Endothelial cell (in vitro differentiated cells): ENCODE results near the gene VLDLR. TPM values are rescaled to one million over a fixed set of nuclear protein-coding genes. Genes with fewer than 3 reads are reported as not detected.

ENCODE experiments used
- DNase-seq: peaks from one replicate; pipeline ENCODE4 v3.0.0; 2021; ENCODE audit warnings: low spot score
- H3K27ac Mint-ChIP-seq: one replicate; pipeline ENCODE4 v1.8.0; 2021; ENCODE audit warnings: mixed read lengths, inconsistent platforms; ENCODE audit not compliant: unreplicated experiment
- H3K27me3 Mint-ChIP-seq: one replicate; pipeline ENCODE4 v1.8.0; 2021; ENCODE audit warnings: mild to moderate bottlenecking, moderate library complexity, mixed read lengths, inconsistent platforms; ENCODE audit not compliant: unreplicated experiment
- H3K36me3 Mint-ChIP-seq: one replicate; pipeline ENCODE4 v1.8.0; 2021; ENCODE audit warnings: mild to moderate bottlenecking, low read depth, mixed read lengths, inconsistent platforms; ENCODE audit not compliant: unreplicated experiment
- H3K4me1 Mint-ChIP-seq: one replicate; pipeline ENCODE4 v1.8.0; 2021; ENCODE audit warnings: mild to moderate bottlenecking, mixed read lengths, inconsistent platforms; ENCODE audit not compliant: unreplicated experiment
- H3K4me3 Mint-ChIP-seq: one replicate; pipeline ENCODE4 v1.8.0; 2021; ENCODE audit warnings: mild to moderate bottlenecking, mixed read lengths, inconsistent platforms; ENCODE audit not compliant: unreplicated experiment
- H3K9me3 Mint-ChIP-seq: one replicate; pipeline ENCODE4 v1.8.0; 2021; ENCODE audit warnings: mixed read lengths, inconsistent platforms; ENCODE audit not compliant: unreplicated experiment
- total RNA-seq: library from RNA; stranded (reverse); fragmentation: NEBNext Ultra II Directional; extraction: Animal tissue kit (Norgen Biotek cat#: 25700); gene quantifications from one replicate; pipeline ENCODE4 v1.2.1, GENCODE V29; 2021; ENCODE audit not compliant: unreplicated experiment
- TF ChIP-seq, protein P1 (sequence below): fragments of 200-600 bp; sonication (generic); IDR thresholded peaks from one replicate; pipeline ENCODE4 v1.5.0; 2021; ENCODE audit warnings: antibody characterized with exemption; ENCODE audit not compliant: unreplicated experiment

VLDLR gene
- total RNA-seq, 1 donor from 2014 or later, result 4.4 TPM

DNA sequence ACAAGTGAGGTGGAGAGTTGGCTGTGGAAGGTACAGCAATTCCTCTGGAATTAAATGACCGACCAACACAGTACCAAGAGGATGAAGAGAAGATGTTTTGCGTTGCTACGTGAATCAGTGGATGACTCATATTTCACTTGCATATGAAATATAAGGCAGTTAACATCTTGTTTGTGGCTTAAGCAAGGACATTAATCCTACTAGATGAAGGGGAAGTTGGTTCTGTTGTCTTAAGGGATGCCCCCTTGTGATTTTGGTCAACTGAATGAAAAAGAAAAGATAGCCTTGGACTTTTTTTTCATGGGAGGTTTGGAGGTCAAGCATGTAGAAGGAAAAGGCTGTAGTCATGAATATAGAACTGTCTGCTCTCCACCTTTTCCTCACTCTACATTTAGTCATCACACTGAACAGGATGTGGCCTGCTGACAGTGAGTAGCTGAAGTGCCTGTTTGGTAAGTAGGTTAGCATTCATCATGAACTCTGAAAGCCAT, 33.9 kb downstream of the VLDLR start:
- Mint-ChIP-seq H3K4me3 (no peak overlapping the region), H3K27me3 (no peaks in the 10 kb centered on the region), H3K9me3 (no peaks in the 10 kb centered on the region), H3K27ac (no peak overlapping the region), H3K4me1 (no peaks in the 10 kb centered on the region), H3K36me3 (no peaks in the 10 kb centered on the region)
- no peak for DNase-seq
- TF ChIP-seq, protein P1, sequence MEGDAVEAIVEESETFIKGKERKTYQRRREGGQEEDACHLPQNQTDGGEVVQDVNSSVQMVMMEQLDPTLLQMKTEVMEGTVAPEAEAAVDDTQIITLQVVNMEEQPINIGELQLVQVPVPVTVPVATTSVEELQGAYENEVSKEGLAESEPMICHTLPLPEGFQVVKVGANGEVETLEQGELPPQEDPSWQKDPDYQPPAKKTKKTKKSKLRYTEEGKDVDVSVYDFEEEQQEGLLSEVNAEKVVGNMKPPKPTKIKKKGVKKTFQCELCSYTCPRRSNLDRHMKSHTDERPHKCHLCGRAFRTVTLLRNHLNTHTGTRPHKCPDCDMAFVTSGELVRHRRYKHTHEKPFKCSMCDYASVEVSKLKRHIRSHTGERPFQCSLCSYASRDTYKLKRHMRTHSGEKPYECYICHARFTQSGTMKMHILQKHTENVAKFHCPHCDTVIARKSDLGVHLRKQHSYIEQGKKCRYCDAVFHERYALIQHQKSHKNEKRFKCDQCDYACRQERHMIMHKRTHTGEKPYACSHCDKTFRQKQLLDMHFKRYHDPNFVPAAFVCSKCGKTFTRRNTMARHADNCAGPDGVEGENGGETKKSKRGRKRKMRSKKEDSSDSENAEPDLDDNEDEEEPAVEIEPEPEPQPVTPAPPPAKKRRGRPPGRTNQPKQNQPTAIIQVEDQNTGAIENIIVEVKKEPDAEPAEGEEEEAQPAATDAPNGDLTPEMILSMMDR, result no peak

DNA sequence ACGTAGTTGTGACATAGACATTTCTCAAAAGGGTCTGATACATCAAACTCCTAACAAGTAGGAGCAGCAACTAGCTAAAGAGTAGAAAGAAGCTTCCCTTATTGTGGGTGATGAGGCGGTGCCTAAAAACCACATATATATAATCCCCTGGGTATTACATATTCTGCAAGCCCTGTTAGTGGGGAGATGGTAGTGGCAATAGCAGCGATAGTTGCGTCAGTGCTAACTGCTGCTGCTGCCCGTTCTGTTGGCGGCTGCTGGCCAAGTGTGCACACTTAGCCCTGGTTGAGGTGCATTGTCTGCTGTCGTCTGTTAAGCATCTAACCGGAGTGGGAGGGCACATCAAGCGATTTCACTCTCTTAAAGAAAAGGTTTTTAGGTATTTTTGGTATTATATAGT, 35.8 kb downstream of the VLDLR start:
- DNase-seq, result no peak
- H3K36me3 Mint-ChIP-seq, result no peaks in the 10 kb centered on the region
- no peaks in the 10 kb centered on the region for H3K9me3 Mint-ChIP-seq
- H3K27ac Mint-ChIP-seq, result no peak overlapping the region
- H3K27me3 Mint-ChIP-seq, result peaks cover 1% of the 10 kb centered on the region
- TF ChIP-seq, protein P1, result no peak
- H3K4me3 Mint-ChIP-seq, result no peak overlapping the region
- H3K4me1 Mint-ChIP-seq, result no peaks in the 10 kb centered on the region

DNA sequence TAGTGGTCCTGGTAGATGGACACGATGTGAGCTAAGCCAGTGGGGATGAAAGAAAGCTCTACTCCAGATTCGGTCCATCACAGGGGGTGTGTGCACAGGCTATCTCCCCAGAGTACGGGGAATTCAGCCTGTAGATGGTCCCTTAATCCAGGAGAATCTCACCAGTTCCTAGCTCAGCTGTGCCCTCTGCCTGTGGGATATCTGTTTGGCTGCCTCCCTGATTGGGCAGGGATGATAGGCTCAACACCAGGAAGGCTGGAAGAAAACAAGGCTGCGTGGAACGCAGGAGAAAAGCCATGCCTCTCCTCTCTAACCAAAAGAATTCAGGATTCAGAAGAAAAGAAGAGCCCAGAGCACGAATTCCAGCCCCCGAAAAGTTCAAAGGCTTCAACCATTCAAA, 40.9 kb downstream of the VLDLR start:
- TF ChIP-seq, protein P1, result no peak
- Mint-ChIP-seq H3K27me3 (peaks cover 1% of the 10 kb centered on the region), H3K9me3 (no peaks in the 10 kb centered on the region), H3K4me1 (peaks cover 5% of the 10 kb centered on the region), H3K4me3 (no peak overlapping the region), H3K36me3 (peaks cover 7% of the 10 kb centered on the region), H3K27ac (no peak overlapping the region)
- peak; percentile 6 for DNase-seq

DNA sequence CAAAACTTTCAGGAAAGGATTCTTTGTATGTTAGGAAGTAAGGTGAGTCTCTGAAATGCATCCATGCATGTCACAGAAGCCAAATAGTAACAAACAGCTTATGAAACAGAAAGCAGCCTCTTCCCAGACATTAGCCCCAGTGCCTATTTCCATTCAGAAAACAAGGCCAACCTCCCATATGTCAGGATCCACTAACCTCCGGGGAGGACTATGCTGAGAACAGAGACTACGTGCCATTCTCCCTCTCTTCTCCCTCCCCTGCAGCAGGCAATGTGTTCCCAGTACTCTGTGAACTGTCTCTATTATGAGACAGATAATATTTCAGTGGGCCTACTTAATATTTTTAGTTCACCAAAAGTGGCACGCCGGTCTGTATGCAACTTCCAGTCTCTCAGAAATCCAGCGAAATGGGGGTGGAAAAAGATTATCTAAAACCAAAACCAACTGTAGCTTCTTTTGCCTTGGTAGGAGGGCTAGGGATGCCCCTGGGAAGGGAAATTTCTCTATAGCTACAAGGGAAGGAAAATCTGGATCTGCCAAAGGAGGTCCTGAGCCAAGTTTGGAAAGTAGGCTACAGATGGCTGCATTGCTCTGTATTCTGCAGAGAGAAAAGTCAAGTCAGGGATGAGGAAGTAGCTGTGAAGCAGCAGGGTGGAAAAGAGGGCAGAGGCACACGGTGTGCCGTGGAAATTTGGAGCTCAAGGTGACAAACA, 42.0 kb downstream of the VLDLR start:
- Mint-ChIP-seq H3K27ac (no peak overlapping the region), H3K4me1 (peaks cover 5% of the 10 kb centered on the region), H3K27me3 (peaks cover 1% of the 10 kb centered on the region), H3K36me3 (peaks cover 7% of the 10 kb centered on the region), H3K4me3 (no peak overlapping the region), H3K9me3 (no peaks in the 10 kb centered on the region)
- TF ChIP-seq, protein P1, result no peak
- DNase-seq, result no peak
